ENCODE data around the gene IGSF21.

GRCh38 chr1:18307329-18307898, 199.8 kb downstream of the IGSF21 start:
- no peak for TF ChIP-seq CTCF (IDR thresholded peaks at IDR 0.05)
- no peak for TF ChIP-seq RCOR1 (IDR thresholded peaks at IDR 0.05; ENCODE audit: low read length)
- TF ChIP-seq GABPA (IDR thresholded peaks at IDR 0.05; ENCODE audit: low read depth): no peak
- no peak for TF ChIP-seq YY1 (IDR thresholded peaks at IDR 0.05; ENCODE audit: low read depth)
- TF ChIP-seq EP300 (IDR thresholded peaks at IDR 0.05; ENCODE audit: borderline replicate concordance in 1 of 2, low read depth in 1 of 2, low read length in 1 of 2): no peak
- no peak for TF ChIP-seq JUND (IDR thresholded peaks at IDR 0.05)
- no peak for TF ChIP-seq RAD21 (IDR thresholded peaks at IDR 0.05; ENCODE audit: low read length)
- no peak for TF ChIP-seq EZH2phosphoT487 (IDR thresholded peaks at IDR 0.05; ENCODE audit: borderline replicate concordance, low read depth)
- no peak for TF ChIP-seq TAF1 (IDR thresholded peaks at IDR 0.05; ENCODE audit: borderline replicate concordance, low read depth, low read length)
